Right lobe of liver (tissue), 4 donors: ENCODE results near the gene KLHL40.

ENCODE experiments used
- CTCF ChIP-seq, 4 donors: fragments of 200-600 bp in 3 of 4; fragments of 450-650 bp in 1 of 4; IDR thresholded peaks; one replicate each; pipeline versions ENCODE4 v1.5.1 to v1.8.0; 2016 to 2022; ENCODE audit warnings: antibody characterized with exemption in 4 of 4, mild to moderate bottlenecking in 2 of 4
- POLR2A ChIP-seq: fragments of 450-650 bp; IDR thresholded peaks from one replicate; pipeline ENCODE4 v1.6.1; 2017; ENCODE audit warnings: antibody characterized with exemption, mild to moderate bottlenecking
- donor health status: DM: no; HTN: no; CAD: no.
- donor health status: DM: no; HTN: no; CAD: no.
- donor health status: DM: no; HTN: yes; CAD: no.

- TF ChIP-seq POLR2A (no peak), CTCF (IDR thresholded peaks at IDR 0.05) (no peak)
Measured at GRCh38 chr3:42640771-42641370, 44.5 kb upstream of the KLHL40 start.
